GM23248 (cell line): ENCODE results near the gene HIBADH. TPM values are rescaled to one million over a fixed set of nuclear protein-coding genes. Genes with fewer than 3 reads are reported as not detected.
"Not testable (repeated sequence)": the region's sequence is repeated elsewhere in the genome, so short reads cannot be mapped to it uniquely, and the experiment has no call there.

Experiments used
- DNase-seq: peaks from one replicate; pipeline ENCODE4 v3.0.0-alpha.2; 2015
- H2AFZ ChIP-seq: fragments of 200-600 bp; sonication (generic); 2 replicates; pipeline ENCODE4 v1.6.1; 2016; ENCODE audit warnings: antibody characterized with exemption
- H3F3A ChIP-seq: fragments of 200-600 bp; sonication (generic); 2 replicates; pipeline ENCODE4 v1.6.1; 2016; ENCODE audit warnings: mild to moderate bottlenecking, antibody characterized with exemption, mixed run types; ENCODE audit not compliant: insufficient read depth
- H3K27ac ChIP-seq: fragments of 200-600 bp; sonication (generic); 2 replicates; pipeline ENCODE4 v1.5.1; 2016; ENCODE audit warnings: mild to moderate bottlenecking
- H3K27me3 ChIP-seq: fragments of 200-600 bp; sonication (generic); replicated peaks from 2 replicates; pipeline ENCODE4 v1.6.1; 2016; ENCODE audit warnings: mild to moderate bottlenecking; ENCODE audit not compliant: insufficient read depth
- H3K36me3 ChIP-seq: fragments of 200-600 bp; sonication (generic); 2 replicates; pipeline ENCODE4 v1.6.1; 2016; ENCODE audit warnings: low read depth, mild to moderate bottlenecking
- H3K4me1 ChIP-seq: fragments of 200-600 bp; sonication (generic); 2 replicates; pipeline ENCODE4 v1.6.1; 2016; ENCODE audit warnings: mild to moderate bottlenecking; ENCODE audit not compliant: insufficient read depth
- H3K4me2 ChIP-seq: fragments of 200-600 bp; sonication (generic); one replicate; pipeline ENCODE4 v1.6.1; 2016; ENCODE audit warnings: mild to moderate bottlenecking; ENCODE audit not compliant: unreplicated experiment
- H3K4me3 ChIP-seq: fragments of 200-600 bp; sonication (generic); 2 replicates; pipeline ENCODE4 v1.5.1; 2016; ENCODE audit warnings: mild to moderate bottlenecking
- H3K79me2 ChIP-seq: fragments of 200-600 bp; sonication (generic); 2 replicates; pipeline ENCODE4 v1.6.1; 2016; ENCODE audit warnings: mild to moderate bottlenecking; ENCODE audit not compliant: insufficient read depth
- H3K9ac ChIP-seq: fragments of 200-600 bp; sonication (generic); 2 replicates; pipeline ENCODE4 v1.6.1; 2016; ENCODE audit warnings: mild to moderate bottlenecking
- H3K9me2 ChIP-seq: fragments of 200-600 bp; sonication (generic); 2 replicates; pipeline ENCODE4 v1.6.1; 2016; ENCODE audit warnings: mixed run types, mild to moderate bottlenecking, moderate library complexity; ENCODE audit not compliant: insufficient read depth
- H3K9me3 ChIP-seq: fragments of 200-600 bp; sonication (generic); one replicate; pipeline ENCODE4 v1.6.1; 2017; ENCODE audit warnings: low read depth
- H4K20me1 ChIP-seq: fragments of 200-600 bp; sonication (generic); 2 replicates; pipeline ENCODE4 v1.6.0; 2016; ENCODE audit not compliant: insufficient read depth
- EZH2 ChIP-seq: fragments of 200-600 bp; sonication (generic); IDR thresholded peaks from 2 replicates; pipeline ENCODE4 v1.6.1; 2018; ENCODE audit warnings: antibody characterized with exemption, mild to moderate bottlenecking; ENCODE audit not compliant: insufficient read depth, poor library complexity, severe bottlenecking
- EZH2phosphoT487 ChIP-seq: fragments of 200-600 bp; sonication (generic); IDR thresholded peaks from 2 replicates; pipeline ENCODE4 v1.6.1; 2018; ENCODE audit warnings: antibody characterized with exemption, moderate library complexity, mild to moderate bottlenecking, low read depth; ENCODE audit not compliant: insufficient read depth
- WGBS, 2 experiments: methylation state at CpG; one replicate each; pipeline ENCODE4 v1.1.6; 2015 to 2017; ENCODE audit warnings: low lambda C conversion rate in 2 of 2, low coverage in 1 of 2; ENCODE audit errors: missing lambda C conversion rate in 2 of 2; 5-methylcytosine and 5-hydroxymethylcytosine counted together
- in situ Hi-C: fragments of 300-500 bp; cut with MboI; formaldehyde crosslinking; loops from 2 replicates; pipeline ENCODE4 v1.15.0; 2020
- polyA plus RNA-seq: library from polyadenylated mRNA; unstranded; fragments of >200 nt; fragmentation: Nextera tagmentation; extraction: Ambion mirVana; gene quantifications from 2 replicates; pipeline ENCODE4 v1.2.1, GENCODE V29; 2016
- total RNA-seq: library from RNA; depleted of rRNA; stranded (reverse); fragments of >200 nt; shearing (Covaris generic); gene quantifications from 2 replicates; pipeline ENCODE4 v1.2.3, GENCODE V29; 2014

HIBADH gene
- total and polyA plus RNA-seq, 2 experiments from 2014 or later = 70.1 to 87.0 TPM

- Histone ChIP-seq H3F3A (no peaks in the 10 kb centered on the region), H3K9ac (no peak overlapping the region), H3K79me2 (no peaks in the 10 kb centered on the region), H2AFZ (no peak overlapping the region), H3K9me2 (no peaks in the 10 kb centered on the region), H3K27me3 (no peaks in the 10 kb centered on the region), H3K4me2 (no peak overlapping the region), H3K4me3 (no peak overlapping the region), H3K9me3 (no peaks in the 10 kb centered on the region), H3K36me3 (no peaks in the 10 kb centered on the region), H4K20me1 (no peaks in the 10 kb centered on the region), H3K27ac (no peak overlapping the region), H3K4me1 (no peaks in the 10 kb centered on the region)
- WGBS, 2 experiments = 58 to 72% methylated on average over 5 of the region's 5 CpGs
- DNase-seq = no peak
- in situ Hi-C loops = no loop called here
- TF ChIP-seq EZH2phosphoT487 = no peak
- no peak for TF ChIP-seq EZH2
These were observed 147.8 kb downstream of the HIBADH start for GRCh38 chr7:27514861-27515260.

GRCh38 chr7:27513885-27514284 lies 148.8 kb downstream of the HIBADH start:
- Histone ChIP-seq H3K9me3 (no peaks in the 10 kb centered on the region), H3K4me2 (no peak overlapping the region), H3F3A (no peaks in the 10 kb centered on the region), H3K9ac (no peak overlapping the region), H2AFZ (no peak overlapping the region), H3K27me3 (no peaks in the 10 kb centered on the region), H3K79me2 (no peaks in the 10 kb centered on the region), H3K27ac (no peak overlapping the region), H3K9me2 (no peaks in the 10 kb centered on the region), H3K4me1 (no peaks in the 10 kb centered on the region), H3K4me3 (no peak overlapping the region), H3K36me3 (no peaks in the 10 kb centered on the region), H4K20me1 (no peaks in the 10 kb centered on the region)
- in situ Hi-C loops = no loop called here
- WGBS, 2 experiments = 5 to 12% methylated on average over 1 of the region's 1 CpG
- DNase-seq = no peak
- TF ChIP-seq EZH2phosphoT487 = no peak
- no peak for TF ChIP-seq EZH2

- H3K36me3 ChIP-seq, H3K9me2 ChIP-seq, in situ Hi-C loops, H2AFZ ChIP-seq, H3K4me3 ChIP-seq, H3K4me2 ChIP-seq, H3K27ac ChIP-seq, DNase-seq, H3K9ac ChIP-seq, H3K9me3 ChIP-seq, H3K27me3 ChIP-seq, H3K4me1 ChIP-seq, H3F3A ChIP-seq, H4K20me1 ChIP-seq, H3K79me2 ChIP-seq: not testable (repeated sequence)
- 81 to 83% methylated on average over 1 of the region's 1 CpG for WGBS, 2 experiments
These were observed 151.3 kb downstream of the HIBADH start for GRCh38 chr7:27511370-27511769.

GRCh38 chr7:27510541-27510940 lies 152.1 kb downstream of the HIBADH start:
- H3K36me3 ChIP-seq = no peaks in the 10 kb centered on the region
- no peak for TF ChIP-seq EZH2
- no peak for TF ChIP-seq EZH2phosphoT487
- no peaks in the 10 kb centered on the region for H3K9me2 ChIP-seq
- H3K4me2 ChIP-seq = no peak overlapping the region
- H3K79me2 ChIP-seq = no peaks in the 10 kb centered on the region
- no peaks in the 10 kb centered on the region for H3K9me3 ChIP-seq
- H4K20me1 ChIP-seq = no peaks in the 10 kb centered on the region
- no peaks in the 10 kb centered on the region for H3F3A ChIP-seq
- no peak overlapping the region for H3K9ac ChIP-seq
- DNase-seq = no peak
- no peaks in the 10 kb centered on the region for H3K4me1 ChIP-seq
- in situ Hi-C loops = no loop called here
- H3K27me3 ChIP-seq = no peaks in the 10 kb centered on the region
- H2AFZ ChIP-seq = no peak overlapping the region
- no peak overlapping the region for H3K27ac ChIP-seq
- H3K4me3 ChIP-seq = no peak overlapping the region
- WGBS, 2 experiments = 93 to 94% methylated on average over 2 of the region's 2 CpGs

GRCh38 chr7:27501879-27502278 lies 160.8 kb downstream of the HIBADH start:
- H3K79me2 ChIP-seq, H3K4me2 ChIP-seq, H4K20me1 ChIP-seq, H3K27ac ChIP-seq, H3K4me3 ChIP-seq, H3K9me2 ChIP-seq, H3K9me3 ChIP-seq, H3F3A ChIP-seq, H3K36me3 ChIP-seq, H3K4me1 ChIP-seq, H3K27me3 ChIP-seq, DNase-seq, in situ Hi-C loops, H2AFZ ChIP-seq, H3K9ac ChIP-seq: not testable (repeated sequence)
- 55 to 69% methylated on average over 2 of the region's 2 CpGs for WGBS, 2 experiments
